K562 (cell line): ENCODE measurements around the gene C21orf58. TPM values are rescaled to one million over a fixed set of nuclear protein-coding genes. Genes with fewer than 3 reads are reported as not detected.

Experiments used
- ARID4B ChIP-seq: sonication (generic); formaldehyde crosslinking; IDR thresholded peaks from 2 replicates; pipeline ENCODE4 v1.8.0; 2022; ENCODE audit warnings: mild to moderate bottlenecking, missing genetic modification reagents
- BRF1 ChIP-seq: IDR thresholded peaks from 3 replicates; pipeline ENCODE4 v1.6.1; 2011; ENCODE audit warnings: borderline replicate concordance, mild to moderate bottlenecking; ENCODE audit not compliant: insufficient read length; ENCODE audit errors: extremely low read depth
- C11orf30 ChIP-seq: fragments of 450-650 bp; IDR thresholded peaks from 2 replicates; pipeline ENCODE4 v1.6.1; 2016; ENCODE audit warnings: low read depth, mild to moderate bottlenecking
- GMEB1 ChIP-seq: fragments of 250-450 bp; sonication (Bioruptor Pico); IDR thresholded peaks from 2 replicates; pipeline ENCODE4 v1.4.0; 2020; ENCODE audit warnings: mild to moderate bottlenecking
- HIVEP1 ChIP-seq: fragments of 250-450 bp; sonication (Bioruptor Pico); IDR thresholded peaks from 2 replicates; pipeline ENCODE4 v1.4.0; 2020; ENCODE audit warnings: mild to moderate bottlenecking
- HNRNPLL ChIP-seq: fragments of 200-400 bp; formaldehyde crosslinking; IDR thresholded peaks from 2 replicates; pipeline ENCODE4 v1.6.1; 2017; ENCODE audit warnings: low read length, low read depth, mild to moderate bottlenecking; ENCODE audit not compliant: poor library complexity, severe bottlenecking
- HOXB6 ChIP-seq: fragments of 250-450 bp; sonication (Bioruptor Pico); IDR thresholded peaks from 2 replicates; pipeline ENCODE4 v1.5.1; 2022; ENCODE audit warnings: mild to moderate bottlenecking, borderline replicate concordance
- MEIS2 ChIP-seq: fragments of 450-650 bp; IDR thresholded peaks from 2 replicates; pipeline ENCODE4 v1.6.1; 2014; ENCODE audit warnings: mild to moderate bottlenecking; ENCODE audit not compliant: partially characterized antibody
- MYBL2 ChIP-seq, 2 experiments: fragments of 450-650 bp in 1 of 2; sonication (generic) in 1 of 2; formaldehyde crosslinking in 1 of 2; IDR thresholded peaks; 2 replicates each; pipeline versions ENCODE4 v1.6.1 to v1.8.1; 2017 to 2022; ENCODE audit warnings: borderline replicate concordance in 1 of 2, inconsistent platforms in 1 of 2, low read depth in 1 of 2, mild to moderate bottlenecking in 1 of 2, missing genetic modification reagents in 1 of 2, moderate library complexity in 1 of 2
- NR1H2 ChIP-seq: sonication (generic); formaldehyde crosslinking; IDR thresholded peaks from 2 replicates; pipeline ENCODE4 v1.4.0; 2020; ENCODE audit warnings: mild to moderate bottlenecking, missing genetic modification reagents
- PYGO2 ChIP-seq: fragments of 450-650 bp; IDR thresholded peaks from 2 replicates; pipeline ENCODE4 v1.6.1; 2016; ENCODE audit warnings: mild to moderate bottlenecking, missing genetic modification characterization, moderate library complexity, missing compliant biosample characterization
- STAT5A ChIP-seq: IDR thresholded peaks from 2 replicates; pipeline ENCODE4 v1.6.1; 2012; ENCODE audit warnings: low read length, inconsistent platforms, borderline replicate concordance
- SUPT5H ChIP-seq: fragments of 450-650 bp; IDR thresholded peaks from 2 replicates; pipeline ENCODE4 v1.6.1; 2016
- TARDBP ChIP-seq: fragments of 450-650 bp; IDR thresholded peaks from 2 replicates; pipeline ENCODE4 v1.6.1; 2016
- TBP ChIP-seq: optimal IDR thresholded peaks from 2 replicates; pipeline ENCODE3; 2011; ENCODE audit warnings: low read depth, low read length, improper control_type of control experiment
- TSC22D4 ChIP-seq: fragments of 450-650 bp; IDR thresholded peaks from 2 replicates; pipeline ENCODE4 v1.6.1; 2016; ENCODE audit warnings: missing genetic modification characterization, missing biosample characterization, control low read depth
- VEZF1 ChIP-seq: fragments of 200-800 bp; sonication (Bioruptor generic); IDR thresholded peaks from 2 replicates; pipeline ENCODE4 v1.6.1; 2017; ENCODE audit warnings: missing genetic modification characterization, missing compliant biosample characterization
- ZNF12 ChIP-seq: sonication (generic); formaldehyde crosslinking; IDR thresholded peaks from 2 replicates; pipeline ENCODE4 v1.4.0; 2020; ENCODE audit warnings: mild to moderate bottlenecking, missing genetic modification reagents
- ZNF408 ChIP-seq: fragments of 250-450 bp; sonication (Bioruptor Pico); IDR thresholded peaks from 2 replicates; pipeline ENCODE4 v1.4.0; 2020; ENCODE audit warnings: low read depth, mild to moderate bottlenecking, moderate library complexity
- ZSCAN32 ChIP-seq: fragments of 450-650 bp; formaldehyde crosslinking; IDR thresholded peaks from 2 replicates; pipeline ENCODE4 v1.4.0; 2020; ENCODE audit warnings: mild to moderate bottlenecking, moderate library complexity
- polyA plus RNA-seq, 8 experiments: library from polyadenylated mRNA; depleted of rRNA in 4 of 8; stranded (reverse) in 5 of 8; unstranded in 3 of 8; fragments of >200 nt; fragmentation: Nextera tagmentation in 2 of 8; fragmentation: Illumina TruSeq in 1 of 8; extraction: Ambion mirVana in 2 of 8; extraction: Trizol in 1 of 8; gene quantifications; 2 replicates each; pipeline versions ENCODE4 v1.2.1 to v1.2.3, GENCODE V29; 2011 to 2014; ENCODE audit warnings: inconsistent platforms in 1 of 8, missing spikeins in 1 of 8
- total RNA-seq, 7 experiments: library from RNA; depleted of rRNA in 6 of 7; stranded (reverse); fragments of >200 nt in 6 of 7; fragmentation: Illumina TruSeq in 2 of 7; extraction: Trizol in 2 of 7; gene quantifications; 2 replicates each; pipeline versions ENCODE4 v1.2.1 to v1.2.3, GENCODE V29; 2011 to 2021; ENCODE audit warnings: low replicate concordance in 1 of 7

The C21orf58 gene
- total and polyA plus RNA-seq, 9 of the 15 experiments (the other 6 are each of a cell fraction or from before 2014, with no cell fraction given) = 1.2 to 30.5 (median 12.4) TPM

- peak; percentile 73 for TF ChIP-seq VEZF1 (CRISPR knock-in tag)
- TF ChIP-seq MYBL2 (IDR thresholded peaks at IDR 0.05; ENCODE audit: low read depth) = no peak
- TF ChIP-seq MYBL2 (CRISPR knock-in tag; IDR thresholded peaks at IDR 0.05; ENCODE audit: borderline replicate concordance) = no peak
- peak; percentile 33 for TF ChIP-seq HNRNPLL
- TF ChIP-seq NR1H2 (CRISPR knock-in tag) = peak; percentile 75; the same call in 1 of the 2 replicates
- peak; percentile 70; the same call in 1 of the 2 replicates for TF ChIP-seq ARID4B (CRISPR knock-in tag)
- peak; percentile 65; the same call in 1 of the 2 replicates for TF ChIP-seq SUPT5H
- TF ChIP-seq HIVEP1 = no peak
- TF ChIP-seq BRF1 = no peak
- TF ChIP-seq TARDBP = 0 out of 2 replicates have a peak, but pooled peaks have one; percentile 44
- TF ChIP-seq STAT5A = no peak
- peak; percentile 35 for TF ChIP-seq TBP
- TF ChIP-seq HOXB6 (CRISPR knock-in tag) = no peak
- TF ChIP-seq GMEB1 (CRISPR knock-in tag) = 0 out of 2 replicates have a peak, but pooled peaks have one; percentile 15
- TF ChIP-seq ZNF12 (CRISPR knock-in tag) = no peak
- 0 out of 2 replicates have a peak, but pooled peaks have one; percentile 8 for TF ChIP-seq ZSCAN32 (CRISPR knock-in tag)
- TF ChIP-seq C11orf30 = no peak
- no peak for TF ChIP-seq PYGO2 (tag)
- no peak for TF ChIP-seq TSC22D4 (tag)
- no peak for TF ChIP-seq MEIS2
- TF ChIP-seq ZNF408 (CRISPR knock-in tag) = no peak
Observed at GRCh38 chr21:46325073-46325912, 1.6 kb upstream of the C21orf58 start (continued).
